ENCODE data around the gene UBASH3B. TPM values are rescaled to one million over a fixed set of nuclear protein-coding genes. Genes with fewer than 3 reads are reported as not detected.

Gene UBASH3B
- total and polyA plus RNA-seq, 11 donors: 0.72 to 19.0 (median 1.7) TPM

DNA sequence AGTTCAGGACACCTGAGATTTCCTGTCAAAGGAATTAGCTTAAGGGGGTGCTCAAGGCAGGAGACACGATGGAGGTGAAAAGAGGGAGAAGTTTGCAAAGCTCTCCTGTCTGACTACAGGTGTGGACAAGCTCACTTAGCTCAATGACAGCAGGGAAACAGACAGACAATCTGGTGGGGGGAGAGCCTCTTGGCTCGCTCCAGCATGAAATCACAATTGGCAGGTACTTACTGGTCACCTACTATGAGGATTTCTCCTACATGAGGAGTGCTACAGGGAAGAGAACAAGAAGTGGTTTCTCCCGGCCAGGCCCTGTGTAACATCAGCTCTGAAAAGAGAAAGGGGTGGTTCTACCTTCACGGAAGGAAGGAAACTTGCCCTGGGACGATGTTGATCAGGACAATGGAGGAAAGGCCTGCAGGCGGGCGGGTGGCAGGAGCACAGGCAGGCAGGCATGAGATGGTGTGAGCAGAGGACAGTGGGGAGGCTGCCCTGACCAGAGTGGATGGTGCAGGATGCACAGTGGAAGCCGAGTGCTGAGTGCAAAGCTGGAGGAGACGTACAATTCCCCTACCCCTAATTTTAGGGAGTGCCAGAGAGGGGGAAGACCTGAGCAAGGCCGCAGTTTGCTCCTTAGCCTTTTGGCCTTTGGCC lies 124.9 kb downstream of the UBASH3B start:
- no peak for ATAC-seq
- no peak for TF ChIP-seq POLR2A (IDR thresholded peaks at IDR 0.05)
- TF ChIP-seq, protein P1, sequence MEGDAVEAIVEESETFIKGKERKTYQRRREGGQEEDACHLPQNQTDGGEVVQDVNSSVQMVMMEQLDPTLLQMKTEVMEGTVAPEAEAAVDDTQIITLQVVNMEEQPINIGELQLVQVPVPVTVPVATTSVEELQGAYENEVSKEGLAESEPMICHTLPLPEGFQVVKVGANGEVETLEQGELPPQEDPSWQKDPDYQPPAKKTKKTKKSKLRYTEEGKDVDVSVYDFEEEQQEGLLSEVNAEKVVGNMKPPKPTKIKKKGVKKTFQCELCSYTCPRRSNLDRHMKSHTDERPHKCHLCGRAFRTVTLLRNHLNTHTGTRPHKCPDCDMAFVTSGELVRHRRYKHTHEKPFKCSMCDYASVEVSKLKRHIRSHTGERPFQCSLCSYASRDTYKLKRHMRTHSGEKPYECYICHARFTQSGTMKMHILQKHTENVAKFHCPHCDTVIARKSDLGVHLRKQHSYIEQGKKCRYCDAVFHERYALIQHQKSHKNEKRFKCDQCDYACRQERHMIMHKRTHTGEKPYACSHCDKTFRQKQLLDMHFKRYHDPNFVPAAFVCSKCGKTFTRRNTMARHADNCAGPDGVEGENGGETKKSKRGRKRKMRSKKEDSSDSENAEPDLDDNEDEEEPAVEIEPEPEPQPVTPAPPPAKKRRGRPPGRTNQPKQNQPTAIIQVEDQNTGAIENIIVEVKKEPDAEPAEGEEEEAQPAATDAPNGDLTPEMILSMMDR (IDR thresholded peaks at IDR 0.05): no peak
- Histone ChIP-seq H3K36me3 (peaks cover 0 to 38% (median 0%) of the 10 kb centered on the region in 9 donors), H3K4me3 (no peak overlapping the region), H3K4me1 (peaks cover 0 to 57% (median 18%) of the 10 kb centered on the region in 12 donors), H3K27ac (peak overlapping the region in 1 of 12 donors; percentile 28), H3K27me3 (peaks cover 0 to 4% (median 0%) of the 10 kb centered on the region in 9 donors), H3K9me3 (no peaks in the 10 kb centered on the region)
- 77 to 82% (median 80%) methylated on average over 10 of the region's 10 CpGs for WGBS, 4 donors
- intact Hi-C loops (cut with DNase I): loop anchor here in 8 of 10 donors (2.0 to 5.0 kb wide), 10 partner anchors 72 to 200 kb away; partner anchors contain the start of gene UBASH3B (in 1 of the 8)
- DNase-seq: no peak

DNA sequence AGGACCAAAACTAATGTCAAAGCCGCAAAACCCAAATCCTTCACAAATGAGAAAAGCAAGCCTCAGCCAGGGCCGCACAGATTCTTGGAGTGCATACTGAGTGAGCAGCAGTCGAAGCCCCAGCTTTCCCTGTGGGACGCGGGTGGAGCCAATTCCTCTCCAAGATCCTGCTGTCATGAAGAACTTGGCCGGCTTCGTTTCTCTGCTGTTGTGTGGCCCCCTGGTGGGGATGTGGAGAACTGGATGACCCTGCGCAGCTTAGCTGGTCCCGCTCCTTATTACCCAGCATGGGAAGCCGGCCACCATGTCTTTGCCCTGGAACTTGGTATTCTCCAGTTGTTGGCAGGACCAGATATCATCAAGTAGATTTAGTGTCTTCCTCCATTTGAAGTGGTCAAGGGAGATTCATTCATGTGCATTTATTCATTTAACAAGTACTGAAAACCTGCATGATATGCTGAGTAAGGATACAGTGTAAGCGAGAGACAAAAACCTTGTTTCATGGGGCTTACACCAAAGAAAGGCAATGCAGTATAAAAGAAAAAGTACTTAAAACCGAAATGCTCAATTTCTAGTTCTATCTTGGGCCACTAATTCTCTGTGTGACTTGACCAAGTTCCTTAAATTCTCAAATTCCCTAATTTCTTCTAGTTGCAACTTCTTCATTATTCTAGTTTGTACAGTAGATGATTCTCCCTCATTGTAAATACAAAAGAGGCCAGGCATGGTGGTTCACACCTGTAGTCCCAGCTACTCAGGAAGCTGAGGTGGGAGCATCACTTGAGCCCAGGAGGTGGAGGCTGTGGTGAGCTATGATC lies 126.1 kb downstream of the UBASH3B start:
- Histone ChIP-seq H3K27ac (peak overlapping the region in 1 of 12 donors; percentile 28), H3K4me1 (peaks cover 0 to 46% (median 16%) of the 10 kb centered on the region in 12 donors), H3K27me3 (peaks cover 0 to 4% (median 0%) of the 10 kb centered on the region in 9 donors), H3K9me3 (no peaks in the 10 kb centered on the region), H3K4me3 (no peak overlapping the region), H3K36me3 (peaks cover 0 to 42% (median 0%) of the 10 kb centered on the region in 9 donors)
- DNase-seq (peak; percentile 89 to 92 (median 90)), ATAC-seq (peak; percentile 89 to 98 (median 96))
- 12 to 23% (median 15%) methylated on average over 12 of the region's 12 CpGs for WGBS, 4 donors
- intact Hi-C loops (cut with DNase I): loop anchor here (1.0 to 5.0 kb wide), 13 partner anchors 71 to 201 kb away; partner anchors contain the start of gene UBASH3B (in 1 of the 10)
- TF ChIP-seq, protein P1 (IDR thresholded peaks at IDR 0.05): peak; percentile 83 to 97 (median 94)
- TF ChIP-seq POLR2A (IDR thresholded peaks at IDR 0.05): no peak

DNA sequence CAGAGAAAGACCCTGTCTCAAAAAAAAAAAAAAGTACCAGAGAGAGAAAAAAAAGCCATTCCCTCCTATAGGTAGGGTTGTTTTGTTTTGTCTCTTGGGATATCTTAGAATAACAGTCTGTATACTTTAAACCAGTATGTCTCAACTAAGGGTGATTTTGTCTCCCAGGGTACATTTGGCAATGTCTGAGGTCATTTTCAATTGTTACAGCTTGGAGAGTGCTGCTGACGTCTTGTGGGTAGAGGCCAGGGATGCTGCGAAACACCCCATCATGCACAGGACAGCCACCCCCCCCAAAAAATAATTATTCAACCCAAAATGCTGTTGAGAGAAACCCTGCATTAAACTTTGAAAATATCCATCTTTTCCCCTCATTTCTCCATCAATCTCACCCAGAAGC lies 126.7 kb downstream of the UBASH3B start:
- intact Hi-C loops (cut with DNase I): loop anchor here in 7 of 10 donors (5.0 kb wide), 5 partner anchors 70 to 200 kb away; partner anchors contain the start of gene UBASH3B (in 1 of the 7)
- no peaks in the 10 kb centered on the region for H3K9me3 ChIP-seq
- peaks cover 0 to 40% (median 15%) of the 10 kb centered on the region in 12 donors for H3K4me1 ChIP-seq
- H3K4me3 ChIP-seq: no peak overlapping the region
- peaks cover 0 to 4% (median 0%) of the 10 kb centered on the region in 9 donors for H3K27me3 ChIP-seq
- WGBS, 4 donors: 79 to 95% (median 89%) methylated on average over 2 of the region's 2 CpGs
- no peak for DNase-seq
- ATAC-seq: no peak
- H3K27ac ChIP-seq: no peak overlapping the region
- TF ChIP-seq, protein P1 (IDR thresholded peaks at IDR 0.05): no peak
- TF ChIP-seq POLR2A (IDR thresholded peaks at IDR 0.05): no peak
- H3K36me3 ChIP-seq: peaks cover 0 to 45% (median 0%) of the 10 kb centered on the region in 9 donors
